ENCODE measurements around the gene ADAM10. TPM values are rescaled to one million over a fixed set of nuclear protein-coding genes. Genes with fewer than 3 reads are reported as not detected.

The ADAM10 gene
- total RNA-seq, 1 experiment from 2014 or later, result 474 TPM

GRCh38 chr15:58584789-58585461 lies 164.6 kb downstream of the ADAM10 start:
- CTCF ChIA-PET, result no interaction called here
- no peak for DNase-seq

GRCh38 chr15:58583171-58583908 lies 166.2 kb downstream of the ADAM10 start:
- Mint-ChIP-seq H3K4me3 (ENCODE audit: low read depth, unreplicated experiment) (no peak overlapping the region), H3K4me1 (ENCODE audit: low read depth, unreplicated experiment) (no peaks in the 10 kb centered on the region), H3K27me3 (ENCODE audit: unreplicated experiment) (no peaks in the 10 kb centered on the region), H3K9me3 (ENCODE audit: low read depth, unreplicated experiment) (peaks cover 10% of the 10 kb centered on the region), H3K36me3 (ENCODE audit: insufficient read depth, unreplicated experiment) (no peaks in the 10 kb centered on the region), H3K27ac (ENCODE audit: unreplicated experiment) (peak overlapping the region; percentile 4)
- no peak for TF ChIP-seq CTCF (IDR thresholded peaks at IDR 0.05; ENCODE audit: unreplicated experiment)
- intact Hi-C loops (cut with micrococcal nuclease; ENCODE audit: unreplicated experiment), result no loop called here
- CTCF ChIA-PET, result interaction anchor here (1.2 kb wide), 1 partner anchor 9 kb away, joined by 4 read pairs; no protein-coding TSS in a partner anchor
- no TSS peak for BruUV-seq (replicated peaks)
- no peak for DNase-seq

More at GRCh38 chr15:58584789-58585461, 164.6 kb downstream of the ADAM10 start:
- H3K9me3 Mint-ChIP-seq (ENCODE audit: low read depth, unreplicated experiment), result peaks cover 10% of the 10 kb centered on the region
- no peak overlapping the region for H3K4me3 Mint-ChIP-seq (ENCODE audit: low read depth, unreplicated experiment)
- H3K4me1 Mint-ChIP-seq (ENCODE audit: low read depth, unreplicated experiment), result peaks cover 7% of the 10 kb centered on the region
- peak overlapping the region; percentile 24 for H3K27ac Mint-ChIP-seq (ENCODE audit: unreplicated experiment)
- no TSS peak for BruUV-seq (replicated peaks)
- no peaks in the 10 kb centered on the region for H3K36me3 Mint-ChIP-seq (ENCODE audit: insufficient read depth, unreplicated experiment)
- no peaks in the 10 kb centered on the region for H3K27me3 Mint-ChIP-seq (ENCODE audit: unreplicated experiment)
- intact Hi-C loops (cut with micrococcal nuclease; ENCODE audit: unreplicated experiment), result no loop called here
- TF ChIP-seq CTCF (IDR thresholded peaks at IDR 0.05; ENCODE audit: unreplicated experiment), result no peak

DNA sequence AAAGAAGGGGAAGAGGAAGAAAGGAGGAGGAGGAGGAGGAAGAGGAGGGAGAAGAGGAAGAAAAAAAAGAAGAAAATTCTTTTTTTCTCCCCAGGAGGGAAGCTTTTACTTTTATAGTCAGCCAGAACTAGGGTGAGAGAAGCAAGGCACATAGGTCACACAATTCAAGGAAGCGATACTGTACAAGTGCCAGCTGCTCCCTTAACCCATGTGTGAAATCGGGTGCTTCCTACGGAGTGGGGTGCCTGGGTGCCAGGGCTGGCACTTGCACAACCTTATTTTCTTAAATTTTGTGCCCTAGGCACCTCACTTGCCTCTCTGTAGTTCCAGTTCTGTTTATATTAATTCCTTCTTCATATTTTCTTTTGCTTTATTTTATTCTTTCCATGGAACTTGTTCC lies 167.3 kb downstream of the ADAM10 start:
- no peak for TF ChIP-seq CTCF (IDR thresholded peaks at IDR 0.05; ENCODE audit: unreplicated experiment)
- intact Hi-C loops (cut with micrococcal nuclease; ENCODE audit: unreplicated experiment), result no loop called here
- CTCF ChIA-PET, result no interaction called here
- Mint-ChIP-seq H3K36me3 (ENCODE audit: insufficient read depth, unreplicated experiment) (no peaks in the 10 kb centered on the region), H3K9me3 (ENCODE audit: low read depth, unreplicated experiment) (peaks cover 10% of the 10 kb centered on the region), H3K4me3 (ENCODE audit: low read depth, unreplicated experiment) (no peak overlapping the region), H3K4me1 (ENCODE audit: low read depth, unreplicated experiment) (no peaks in the 10 kb centered on the region), H3K27ac (ENCODE audit: unreplicated experiment) (peak overlapping the region; percentile 6), H3K27me3 (ENCODE audit: unreplicated experiment) (no peaks in the 10 kb centered on the region)
- no TSS peak for BruUV-seq (replicated peaks)
- no peak for DNase-seq

DNA sequence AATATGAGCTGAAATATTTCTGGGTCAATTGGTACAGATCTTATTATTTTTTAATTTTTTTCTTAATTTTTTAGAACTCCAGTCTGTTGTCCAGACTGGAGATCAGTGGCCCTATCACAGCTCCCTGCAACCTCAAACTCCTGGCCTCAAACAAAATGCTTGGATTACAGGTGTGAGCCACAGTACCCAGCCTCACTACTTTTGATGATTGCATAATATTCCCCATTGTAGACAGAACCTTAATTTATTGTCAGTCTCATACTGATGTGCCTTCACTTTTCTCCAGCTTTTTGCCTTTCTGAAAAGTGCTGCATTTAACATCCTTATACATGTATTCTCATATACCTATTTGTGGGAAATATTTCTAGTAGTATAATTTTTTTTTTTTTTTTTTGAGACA lies 172.8 kb downstream of the ADAM10 start:
- H3K4me1 Mint-ChIP-seq (ENCODE audit: low read depth, unreplicated experiment), result peaks cover 12% of the 10 kb centered on the region
- intact Hi-C loops (cut with micrococcal nuclease; ENCODE audit: unreplicated experiment), result no loop called here
- H3K4me3 Mint-ChIP-seq (ENCODE audit: low read depth, unreplicated experiment), result no peak overlapping the region
- TF ChIP-seq CTCF (IDR thresholded peaks at IDR 0.05; ENCODE audit: unreplicated experiment), result no peak
- BruUV-seq (replicated peaks), result no TSS peak
- H3K9me3 Mint-ChIP-seq (ENCODE audit: low read depth, unreplicated experiment), result peaks cover 4% of the 10 kb centered on the region
- no peak for DNase-seq
- CTCF ChIA-PET, result no interaction called here
- H3K27me3 Mint-ChIP-seq (ENCODE audit: unreplicated experiment), result no peaks in the 10 kb centered on the region
- no peak overlapping the region for H3K27ac Mint-ChIP-seq (ENCODE audit: unreplicated experiment)
- H3K36me3 Mint-ChIP-seq (ENCODE audit: insufficient read depth, unreplicated experiment), result peaks cover 7% of the 10 kb centered on the region
